Stimulated activated CD4-positive, alpha-beta T cell treated with anti-CD3 and anti-CD28 coated beads, Interleukin-12 subunit alpha, Interleukin-12 subunit beta, amount 100 ng/mL, for 4 hours (primary cell): ENCODE results near the gene IFFO2.

ENCODE experiments used
- DNase-seq: peaks from one replicate; pipeline ENCODE4 v3.0.0-alpha.2; 2020

The IFFO2 gene

GRCh38 chr1:18890706-18891425 is 65.6 kb downstream of the IFFO2 start:
- no peak for DNase-seq

DNA sequence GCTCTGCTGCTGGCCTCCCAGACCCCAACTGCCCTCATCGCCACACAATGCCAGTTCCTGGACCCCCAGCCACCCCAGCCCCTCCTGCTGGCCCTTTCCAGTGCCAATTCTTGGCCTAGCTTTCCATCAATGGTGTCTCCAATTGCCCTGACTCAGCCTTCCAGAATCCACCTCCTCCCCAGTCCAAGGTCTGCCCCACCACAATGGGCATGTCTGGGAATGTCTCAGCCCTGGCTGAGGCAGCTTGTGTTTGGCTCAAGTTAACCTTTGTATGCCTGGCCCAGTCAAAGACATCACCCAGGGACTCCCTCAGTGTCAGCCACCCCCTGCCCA is 70.5 kb downstream of the IFFO2 start:
- no peak for DNase-seq

DNA sequence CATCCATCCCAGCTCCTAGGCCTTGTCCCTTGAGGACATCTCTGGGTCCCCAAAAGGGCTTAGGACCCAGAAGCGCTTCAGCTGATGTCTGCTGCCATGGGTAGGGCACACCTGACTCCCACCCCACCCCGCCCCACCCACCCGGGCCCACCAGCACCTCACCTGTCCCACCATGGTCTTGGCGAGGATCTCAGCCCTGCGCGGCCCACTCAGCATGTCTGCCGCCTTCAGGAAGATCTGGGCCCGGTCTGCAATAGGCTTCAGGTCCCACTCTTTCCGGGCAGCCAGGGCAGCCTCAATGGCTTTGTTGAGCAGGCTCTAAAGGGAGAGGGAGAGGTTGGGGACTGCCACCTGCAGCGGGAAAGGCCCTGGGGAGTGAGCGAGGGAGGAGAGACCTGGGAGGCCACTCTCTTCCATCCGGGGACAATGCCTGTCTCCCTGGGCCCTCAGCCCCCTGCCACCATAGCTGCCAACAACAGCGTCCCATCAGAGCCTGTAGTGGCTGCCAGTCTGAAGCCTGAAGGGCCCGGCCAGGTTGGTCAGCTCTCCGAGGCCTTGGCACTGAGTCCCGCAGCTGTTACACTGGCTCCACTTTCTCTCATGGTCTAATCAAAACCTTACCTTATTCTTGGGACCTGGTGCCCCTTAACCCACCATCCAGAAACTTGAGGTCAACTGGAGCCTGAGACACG is 71.0 kb downstream of the IFFO2 start:
- DNase-seq, result no peak

GRCh38 chr1:18884727-18885126 is 71.7 kb downstream of the IFFO2 start:
- no peak for DNase-seq

- DNase-seq, result no peak
Observed at GRCh38 chr1:18884419-18884717, 72.1 kb downstream of the IFFO2 start.

GRCh38 chr1:18883636-18884418 is 72.6 kb downstream of the IFFO2 start:
- peak; percentile 77 for DNase-seq

- no peak for DNase-seq
Observed at GRCh38 chr1:18883079-18883478, 73.4 kb downstream of the IFFO2 start.

DNA sequence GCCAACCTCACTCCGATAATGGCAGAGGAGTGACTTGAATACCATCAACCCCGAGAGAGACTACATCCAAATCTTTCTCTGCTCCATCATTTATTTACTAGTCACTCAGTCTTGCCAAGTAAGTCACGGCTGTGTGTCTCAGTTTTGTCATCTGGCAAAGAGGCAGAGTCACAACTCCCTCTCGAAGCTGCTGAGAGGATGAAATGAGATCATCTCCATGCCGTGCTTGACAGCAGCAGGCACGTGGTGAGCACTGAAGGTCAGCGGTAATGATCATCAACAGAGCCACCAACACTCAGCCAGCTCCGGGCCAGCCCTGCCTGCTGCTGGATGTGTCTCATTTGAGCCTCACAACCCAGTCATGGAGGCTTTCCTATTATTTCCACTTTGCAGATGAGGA is 74.0 kb downstream of the IFFO2 start:
- DNase-seq, result no peak

- no peak for DNase-seq
Observed at GRCh38 chr1:18881642-18882431, 74.6 kb downstream of the IFFO2 start.

DNA sequence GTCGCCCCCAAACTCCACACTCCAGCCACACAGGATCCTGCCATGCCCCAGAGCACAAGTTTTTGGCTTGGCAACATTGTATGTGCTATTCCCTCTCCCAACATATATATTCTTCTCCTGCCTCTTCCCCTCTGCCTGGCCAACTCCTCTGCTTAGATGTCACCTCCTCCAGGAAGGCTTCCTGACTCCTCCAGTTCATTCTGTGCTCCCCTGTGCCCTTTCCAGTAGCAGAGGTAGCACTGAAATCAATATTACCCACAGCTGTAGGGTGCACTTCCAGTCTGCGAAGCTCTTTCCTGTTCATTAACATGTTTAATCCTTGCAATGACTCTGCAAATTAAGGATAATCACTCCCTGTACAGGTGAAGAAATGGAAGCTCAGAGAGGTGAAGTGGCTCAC is 75.3 kb downstream of the IFFO2 start:
- no peak for DNase-seq

DNA sequence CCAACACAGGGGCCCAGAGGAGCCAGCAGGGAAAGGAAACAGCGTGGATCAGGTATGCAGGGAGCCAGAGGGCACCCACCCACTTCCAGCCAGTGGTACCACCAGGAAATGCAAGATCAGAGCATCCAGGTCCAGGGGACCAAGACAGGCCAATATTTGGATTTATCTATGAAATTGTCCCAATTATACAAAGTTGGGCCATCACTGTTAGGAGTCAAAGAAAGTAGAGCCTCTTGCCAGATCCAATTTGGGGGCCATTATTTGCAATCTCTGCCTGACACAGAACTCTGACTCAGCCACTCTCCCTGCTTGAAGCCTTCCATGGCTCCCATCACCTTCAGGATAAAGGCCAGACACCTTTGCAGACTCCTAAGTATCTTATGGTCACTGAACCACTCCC is 75.9 kb downstream of the IFFO2 start:
- DNase-seq, result no peak

GRCh38 chr1:18879791-18880309 is 76.6 kb downstream of the IFFO2 start:
- DNase-seq, result no peak

DNA sequence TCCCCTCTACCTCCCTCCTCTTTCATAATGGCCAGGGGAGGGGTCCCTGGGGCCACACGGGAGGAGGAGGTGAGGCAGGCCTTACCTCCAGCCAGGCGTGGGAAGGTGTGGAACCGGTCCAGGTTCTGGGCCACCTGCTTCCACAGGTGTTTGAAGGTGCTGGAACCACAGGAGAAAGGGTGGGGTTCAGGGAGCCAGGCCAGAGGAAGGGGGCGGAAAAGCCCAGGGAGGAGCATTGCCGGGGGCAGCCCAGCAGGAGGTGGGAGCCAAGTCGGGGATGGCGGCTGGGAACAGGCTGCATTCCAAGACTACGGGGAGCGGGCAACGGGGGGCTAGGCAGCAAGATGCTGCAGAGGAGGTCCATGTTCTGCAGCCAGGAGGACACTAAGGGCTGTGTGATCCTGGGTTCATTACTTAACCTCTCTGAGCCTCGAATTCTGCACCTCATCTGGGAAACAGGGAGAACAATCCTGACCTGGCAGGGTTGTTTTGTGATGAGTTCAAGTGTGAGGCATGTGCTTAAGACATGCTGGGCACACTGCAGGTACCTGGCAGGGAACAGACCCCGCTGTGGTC is 77.2 kb downstream of the IFFO2 start:
- DNase-seq, result no peak

GRCh38 chr1:18878538-18879214 is 77.8 kb downstream of the IFFO2 start:
- no peak for DNase-seq

GRCh38 chr1:18877282-18877681 is 79.2 kb downstream of the IFFO2 start:
- no peak for DNase-seq

DNA sequence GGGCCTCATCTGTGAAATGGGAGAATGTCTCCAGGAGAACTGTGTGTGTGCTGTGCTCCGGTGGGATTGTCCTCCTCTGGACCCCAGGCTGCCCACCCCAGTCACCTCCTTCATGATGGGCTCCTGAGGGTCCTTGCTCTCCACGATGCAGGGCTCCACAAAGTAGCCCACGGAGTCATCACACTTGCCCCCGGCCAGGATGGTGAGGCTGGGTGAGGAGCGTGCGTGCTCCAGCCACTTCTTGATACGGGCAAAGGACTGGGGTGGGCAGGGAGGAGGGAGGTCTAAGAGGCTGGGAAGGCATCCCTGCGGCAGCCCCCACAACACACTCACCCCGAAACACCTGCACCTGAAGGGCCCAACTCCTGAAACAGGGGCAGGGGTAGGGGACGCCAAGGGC is 80.3 kb downstream of the IFFO2 start:
- DNase-seq, result no peak

DNA sequence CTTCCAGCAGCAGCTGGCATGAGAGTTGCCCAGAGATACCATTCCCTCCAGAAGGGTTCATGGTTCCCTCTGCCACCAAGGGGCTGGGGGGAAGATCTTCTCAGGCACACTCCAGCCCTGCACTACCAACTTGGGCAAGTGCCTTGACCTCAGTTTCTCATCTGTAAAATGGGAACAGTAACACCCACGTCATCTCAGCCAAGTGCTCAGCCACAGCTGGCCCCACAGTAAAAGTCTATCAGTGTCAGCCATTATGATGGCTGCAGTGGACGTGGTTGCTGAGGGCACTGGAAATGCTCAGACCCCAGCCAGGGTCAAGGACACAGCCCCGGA is 80.7 kb downstream of the IFFO2 start:
- no peak for DNase-seq

DNA sequence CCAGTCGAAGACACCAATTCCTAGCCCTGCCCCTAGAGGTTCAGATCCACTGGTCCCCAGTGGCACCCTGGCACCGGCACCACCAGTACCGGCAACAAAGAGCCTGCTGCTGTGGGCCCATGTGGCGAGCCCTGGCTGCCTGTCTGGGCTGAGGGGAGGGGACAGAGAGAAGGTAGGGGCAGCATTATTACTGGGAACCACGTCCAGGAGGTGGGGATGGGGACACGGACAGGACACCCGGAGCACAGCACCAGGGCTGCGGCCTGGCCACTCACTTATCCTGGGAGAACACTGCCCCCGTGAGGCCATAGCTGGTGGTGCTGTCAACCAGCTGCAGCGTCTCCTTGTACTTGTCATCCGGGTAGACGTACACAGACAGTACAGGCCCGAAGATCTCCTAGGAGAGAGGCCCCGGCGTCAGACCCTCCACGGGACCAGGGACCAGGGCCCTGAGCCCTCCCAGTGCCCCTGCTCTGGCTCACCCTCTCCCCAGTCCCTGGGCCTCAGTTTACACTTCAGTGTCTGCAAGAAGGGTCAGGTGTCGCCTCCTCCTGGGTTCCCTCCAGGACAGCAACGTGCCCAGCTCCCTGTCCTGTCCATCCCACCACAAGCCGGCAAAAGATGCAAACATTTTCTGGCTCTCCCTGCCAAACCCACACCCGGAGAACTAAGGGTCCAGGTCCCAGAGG is 81.2 kb downstream of the IFFO2 start:
- peak; percentile 64 for DNase-seq

DNA sequence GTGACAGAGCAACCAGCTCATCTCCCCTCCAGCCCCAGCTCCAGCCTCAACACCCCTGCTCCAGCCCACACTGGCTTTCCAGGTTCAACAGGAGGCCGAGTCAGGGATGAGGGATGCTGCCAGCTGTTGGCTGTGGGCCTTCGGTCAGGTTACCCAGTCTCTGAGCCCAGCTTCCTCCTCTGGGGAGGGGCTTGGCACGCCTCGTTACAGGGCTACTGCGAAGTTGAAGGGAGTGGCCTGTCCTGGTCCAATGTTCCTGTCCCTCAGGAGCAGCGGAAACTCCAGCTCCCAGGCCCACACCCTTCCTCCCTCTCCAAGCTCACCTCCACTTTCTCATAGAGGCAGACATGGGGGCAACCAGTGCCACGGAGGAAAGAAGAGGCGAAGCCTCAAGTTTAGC is 81.9 kb downstream of the IFFO2 start:
- no peak for DNase-seq

GRCh38 chr1:18874036-18874435 is 82.4 kb downstream of the IFFO2 start:
- no peak for DNase-seq

GRCh38 chr1:18872071-18872611 is 84.3 kb downstream of the IFFO2 start:
- no peak for DNase-seq
